SK-N-SH (cell line): ENCODE measurements around the gene CTXND1. TPM values are rescaled to one million over a fixed set of nuclear protein-coding genes. Genes with fewer than 3 reads are reported as not detected.

Experiments
- CTCF ChIA-PET: fragments of 300-600, 350-600 bp; formaldehyde crosslinking; extraction: SDS; loops from one replicate; lab custom pipeline; 2021; lab: Yijun Ruan, JAX
- POLR2A ChIA-PET: fragments of 350-600 bp; sonication (Branson Sonifier 250); formaldehyde crosslinking; extraction: SDS; loops from one replicate; lab custom pipeline; 2020; ENCODE audit warnings: antibody characterized with exemption, inconsistent platforms; lab: Yijun Ruan, JAX
- DNase-seq: peaks from one replicate; pipeline ENCODE4 v3.0.0; 2012
- H2AFZ ChIP-seq: fragments of 200-600 bp; sonication (generic); 2 replicates; pipeline ENCODE4 v1.8.1; 2016; ENCODE audit warnings: antibody characterized with exemption, mild to moderate bottlenecking, low read depth
- H3F3A ChIP-seq: fragments of 200-600 bp; sonication (generic); replicated peaks from 2 replicates; pipeline ENCODE3; 2016; ENCODE audit warnings: antibody characterized with exemption, mild to moderate bottlenecking; ENCODE audit not compliant: insufficient read depth
- H3K27ac ChIP-seq, 2 experiments: fragments of 200-500 bp in 1 of 2; fragments of 200-600 bp in 1 of 2; sonication (Bioruptor generic) in 1 of 2; sonication (generic), shearing (Covaris generic) in 1 of 2; 2 replicates each; pipeline versions ENCODE4 v1.5.1 to v1.6.1; 2014 to 2016; ENCODE audit warnings: low read depth in 2 of 2, inconsistent platforms in 1 of 2, low read length in 1 of 2, mild to moderate bottlenecking in 1 of 2, mixed read lengths in 1 of 2
- H3K27me3 ChIP-seq: fragments of 200-600 bp; sonication (generic), shearing (Covaris generic); 2 replicates; pipeline ENCODE4 v1.6.1; 2016; ENCODE audit warnings: mixed run types; ENCODE audit not compliant: insufficient read depth
- H3K36me3 ChIP-seq, 2 experiments: fragments of 200-500 bp in 1 of 2; fragments of 200-600 bp in 1 of 2; sonication (Bioruptor generic) in 1 of 2; sonication (generic) in 1 of 2; replicated peaks in 1 of 2; 2 replicates each; pipeline versions ENCODE3 to v1.5.1; 2014 to 2016; ENCODE audit warnings: low read length in 1 of 2, mild to moderate bottlenecking in 1 of 2; ENCODE audit not compliant: insufficient read depth in 2 of 2, control insufficient read depth in 1 of 2
- H3K4me1 ChIP-seq, 2 experiments: fragments of 200-500 bp in 1 of 2; fragments of 200-600 bp in 1 of 2; sonication (Bioruptor generic) in 1 of 2; sonication (generic), shearing (Covaris generic) in 1 of 2; 2 replicates each; pipeline versions ENCODE4 v1.5.1 to v1.6.1; 2014 to 2016; ENCODE audit warnings: low read depth in 1 of 2, low read length in 1 of 2, mixed run types in 1 of 2; ENCODE audit not compliant: insufficient read depth in 2 of 2, control insufficient read depth in 1 of 2
- H3K4me2 ChIP-seq: fragments of 200-600 bp; sonication (generic), shearing (Covaris generic); 2 replicates; pipeline ENCODE4 v1.6.1; 2017; ENCODE audit warnings: mixed run types
- H3K4me3 ChIP-seq, 2 experiments: fragments of 200-500 bp in 1 of 2; fragments of 200-600 bp in 1 of 2; sonication (Bioruptor generic) in 1 of 2; sonication (generic), shearing (Covaris generic) in 1 of 2; 2 replicates each; pipeline versions ENCODE4 v1.5.1 to v1.8.1; 2014 to 2016; ENCODE audit warnings: low read depth in 2 of 2, inconsistent platforms in 1 of 2, low read length in 1 of 2, mild to moderate bottlenecking in 1 of 2, mixed read lengths in 1 of 2, moderate library complexity in 1 of 2
- H3K79me2 ChIP-seq: fragments of 200-600 bp; sonication (generic); 2 replicates; pipeline ENCODE4 v1.8.1; 2017; ENCODE audit warnings: mild to moderate bottlenecking; ENCODE audit not compliant: insufficient read depth
- H3K9ac ChIP-seq: fragments of 200-600 bp; sonication (generic); 2 replicates; pipeline ENCODE4 v1.6.1; 2017; ENCODE audit warnings: mixed run types
- H3K9me2 ChIP-seq: fragments of 200-600 bp; sonication (generic); 2 replicates; pipeline ENCODE4 v1.6.1; 2017; ENCODE audit warnings: mixed run types
- H3K9me3 ChIP-seq: fragments of 200-600 bp; sonication (generic); 2 replicates; pipeline ENCODE4 v1.6.1; 2017; ENCODE audit warnings: mixed run types, mild to moderate bottlenecking, moderate library complexity
- H4K20me1 ChIP-seq: fragments of 200-600 bp; sonication (generic); 2 replicates; pipeline ENCODE4 v1.6.1; 2017; ENCODE audit warnings: mild to moderate bottlenecking, mixed run types; ENCODE audit not compliant: insufficient read depth
- CHD2 ChIP-seq: fragments of 150-350 bp; IDR thresholded peaks from 2 replicates; pipeline ENCODE4 v1.6.1; 2018; ENCODE audit warnings: low read length; ENCODE audit not compliant: partially characterized antibody
- CTCF ChIP-seq: fragments of 200-600 bp; sonication (generic); IDR thresholded peaks from 2 replicates; pipeline ENCODE4 v1.6.1; 2017; ENCODE audit warnings: antibody characterized with exemption, mild to moderate bottlenecking, moderate library complexity
- EZH2phosphoT487 ChIP-seq: fragments of 200-600 bp; sonication (generic); IDR thresholded peaks from 2 replicates; pipeline ENCODE4 v1.6.1; 2017; ENCODE audit warnings: low read depth, mixed run types, mild to moderate bottlenecking, antibody characterized with exemption, moderate library complexity, borderline replicate concordance
- FOSL2 ChIP-seq: IDR thresholded peaks from 2 replicates; pipeline ENCODE4 v1.4.0; 2012; ENCODE audit warnings: low read depth, mild to moderate bottlenecking, moderate library complexity, borderline replicate concordance
- FOXJ3 ChIP-seq: sonication (generic); formaldehyde crosslinking; IDR thresholded peaks from 2 replicates; pipeline ENCODE4 v1.5.1; 2020; ENCODE audit warnings: mild to moderate bottlenecking, missing genetic modification reagents
- FOXM1 ChIP-seq: IDR thresholded peaks from 2 replicates; pipeline ENCODE4 v1.4.0; 2012; ENCODE audit warnings: low read depth, mild to moderate bottlenecking
- MEF2A ChIP-seq: IDR thresholded peaks from 2 replicates; pipeline ENCODE4 v1.4.0; 2012; ENCODE audit warnings: low read depth, borderline replicate concordance
- NRF1 ChIP-seq: IDR thresholded peaks from 2 replicates; pipeline ENCODE4 v1.6.1; 2012; ENCODE audit warnings: low read depth, mild to moderate bottlenecking, low read length
- RCOR1 ChIP-seq: fragments of 150-350 bp; IDR thresholded peaks from 2 replicates; pipeline ENCODE4 v1.6.1; 2017; ENCODE audit warnings: antibody characterized with exemption, low read length
- SIN3A ChIP-seq: IDR thresholded peaks from 2 replicates; pipeline ENCODE4 v1.6.1; 2012; ENCODE audit warnings: low read depth, mild to moderate bottlenecking, low read length, moderate library complexity, borderline replicate concordance
- SMC3 ChIP-seq: IDR thresholded peaks from 2 replicates; pipeline ENCODE4 v1.6.1; 2012; ENCODE audit warnings: low read depth, low read length, improper control_type of control experiment
- TAF1 ChIP-seq: IDR thresholded peaks from 2 replicates; pipeline ENCODE4 v1.6.1; 2012; ENCODE audit warnings: low read depth, mild to moderate bottlenecking, low read length, moderate library complexity, borderline replicate concordance
- TCF12 ChIP-seq: IDR thresholded peaks from 2 replicates; pipeline ENCODE4 v1.4.0; 2012
- USF1 ChIP-seq: IDR thresholded peaks from 2 replicates; pipeline ENCODE4 v1.4.0; 2012; ENCODE audit warnings: low read depth, borderline replicate concordance
- USF2 ChIP-seq: fragments of 150-350 bp; IDR thresholded peaks from 2 replicates; pipeline ENCODE4 v1.6.1; 2017; ENCODE audit warnings: antibody characterized with exemption, low read length, low read depth, borderline replicate concordance
- YY1 ChIP-seq: IDR thresholded peaks from 2 replicates; pipeline ENCODE4 v1.4.0; 2012; ENCODE audit warnings: low read depth, mild to moderate bottlenecking
- ZBTB33 ChIP-seq: IDR thresholded peaks from 2 replicates; pipeline ENCODE4 v1.4.0; 2012; ENCODE audit warnings: low read depth, borderline replicate concordance
- WGBS: methylation state at CpG from one replicate; pipeline ENCODE4 v1.1.6; 2017; ENCODE audit warnings: low lambda C conversion rate; 5-methylcytosine and 5-hydroxymethylcytosine counted together
- polyA plus RNA-seq, 3 experiments: library from polyadenylated mRNA; depleted of rRNA; stranded (reverse); fragments of >200 nt; gene quantifications; 2 replicates each; pipeline ENCODE4 v1.2.3, GENCODE V29; 2012

CTXND1 gene
- polyA plus RNA-seq, 1 of the 3 experiments (the other 2 are of a cell fraction) = not detected

GRCh38 chr15:80267658-80268057 lies 15.6 kb upstream of the CTXND1 start (continued):
- no peak for TF ChIP-seq MEF2A
- TF ChIP-seq USF1 = no peak
- no peak for TF ChIP-seq RCOR1
- no peak for TF ChIP-seq NRF1

GRCh38 chr15:80266745-80267144 lies 14.7 kb upstream of the CTXND1 start:
- Histone ChIP-seq H3K27me3 (peaks cover 9% of the 10 kb centered on the region; the same call in 1 of the 2 replicates), H4K20me1 (no peaks in the 10 kb centered on the region), H3K79me2 (no peaks in the 10 kb centered on the region), H2AFZ (no peak overlapping the region), H3K4me1 (no peaks in the 10 kb centered on the region), H3F3A (no peaks in the 10 kb centered on the region), H3K9me2 (no peaks in the 10 kb centered on the region), H3K36me3 (no peaks in the 10 kb centered on the region), H3K4me3 (no peak overlapping the region), H3K27ac (no peak overlapping the region), H3K4me2 (no peak overlapping the region), H3K9me3 (no peaks in the 10 kb centered on the region), H3K9ac (no peak overlapping the region)
- ChIA-PET CTCF (no interaction called here), POLR2A (no interaction called here)
- TF ChIP-seq FOSL2 = no peak
- TF ChIP-seq YY1 = no peak
- no peak for TF ChIP-seq FOXM1
- TF ChIP-seq FOXJ3 (CRISPR knock-in tag) = no peak
- WGBS = 29% methylated on average over 4 of the region's 4 CpGs
- DNase-seq = no peak

GRCh38 chr15:80266113-80266512 lies 14.1 kb upstream of the CTXND1 start:
- Histone ChIP-seq H4K20me1 (no peaks in the 10 kb centered on the region), H3K9me3 (no peaks in the 10 kb centered on the region), H3K27me3 (peaks cover 9% of the 10 kb centered on the region; the same call in 1 of the 2 replicates), H3K4me2 (no peak overlapping the region), H3K79me2 (no peaks in the 10 kb centered on the region), H3F3A (no peaks in the 10 kb centered on the region), H3K4me1 (no peaks in the 10 kb centered on the region), H3K9me2 (no peaks in the 10 kb centered on the region), H2AFZ (no peak overlapping the region), H3K9ac (no peak overlapping the region), H3K27ac (no peak overlapping the region), H3K36me3 (no peaks in the 10 kb centered on the region), H3K4me3 (no peak overlapping the region)
- TF ChIP-seq CHD2 = no peak
- no peak for TF ChIP-seq USF2
- TF ChIP-seq TAF1 = no peak
- no peak for TF ChIP-seq ZBTB33
- no peak for TF ChIP-seq FOSL2
- TF ChIP-seq SMC3 = no peak
- no peak for TF ChIP-seq YY1
- TF ChIP-seq EZH2phosphoT487 = no peak
- TF ChIP-seq TCF12 = no peak
- TF ChIP-seq CTCF = no peak
- TF ChIP-seq SIN3A = no peak
- ChIA-PET CTCF (no interaction called here), POLR2A (no interaction called here)
- WGBS = 0% methylated on average over 3 of the region's 3 CpGs
- DNase-seq = no peak
